ACC112 (cell line): Measurements from ENCODE around the gene MBP.
"Not testable (repeated sequence)": the region's sequence is repeated elsewhere in the genome, so short reads cannot be mapped to it uniquely, and the experiment has no call there.

Experiments
- H2AFZ ChIP-seq: fragments of 200-600 bp; sonication (generic); one replicate; pipeline ENCODE4 v1.6.0; 2017; ENCODE audit warnings: antibody characterized with exemption, low read length; ENCODE audit not compliant: unreplicated experiment
- H3K27ac ChIP-seq: fragments of 200-600 bp; sonication (generic); 2 replicates; pipeline ENCODE4 v1.5.1; 2014; ENCODE audit warnings: low read depth, mild to moderate bottlenecking, antibody characterized with exemption, low read length, moderate library complexity
- H3K27me3 ChIP-seq: fragments of 200-600 bp; sonication (generic); 2 replicates; pipeline ENCODE4 v1.6.1; 2014; ENCODE audit warnings: mild to moderate bottlenecking, antibody characterized with exemption, low read length, moderate library complexity, mixed read lengths; ENCODE audit not compliant: insufficient read depth
- H3K36me3 ChIP-seq: fragments of 200-600 bp; sonication (generic); 2 replicates; pipeline ENCODE4 v1.6.1; 2016; ENCODE audit warnings: mild to moderate bottlenecking, antibody characterized with exemption, low read length, moderate library complexity, mixed read lengths; ENCODE audit not compliant: insufficient read depth
- H3K4me1 ChIP-seq: fragments of 200-600 bp; sonication (generic); one replicate; pipeline ENCODE4 v1.6.1; 2016; ENCODE audit warnings: low read length, mixed read lengths; ENCODE audit not compliant: insufficient read depth, unreplicated experiment, control insufficient read depth
- H3K4me3 ChIP-seq: fragments of 200-600 bp; sonication (generic); 2 replicates; pipeline ENCODE4 v1.5.1; 2014; ENCODE audit warnings: mild to moderate bottlenecking, low read depth, low read length
- H3K79me2 ChIP-seq: fragments of 200-600 bp; sonication (generic); one replicate; pipeline ENCODE4 v1.6.0; 2016; ENCODE audit warnings: low read length; ENCODE audit not compliant: control insufficient read depth, unreplicated experiment, insufficient read depth

Gene MBP

GRCh38 chr18:76972241-76972640, 160.3 kb downstream of the MBP start:
- Histone ChIP-seq H2AFZ (no peak overlapping the region), H3K4me1 (no peaks in the 10 kb centered on the region), H3K4me3 (no peak overlapping the region), H3K27me3 (no peaks in the 10 kb centered on the region), H3K27ac (no peak overlapping the region), H3K36me3 (peaks cover 2% of the 10 kb centered on the region; the same call in 1 of the 2 replicates), H3K79me2 (peaks cover 2% of the 10 kb centered on the region)

GRCh38 chr18:76970770-76971559, 161.6 kb downstream of the MBP start:
- H3K79me2 ChIP-seq, result peaks cover 13% of the 10 kb centered on the region
- no peaks in the 10 kb centered on the region for H3K27me3 ChIP-seq
- H3K27ac ChIP-seq, result no peak overlapping the region
- no peaks in the 10 kb centered on the region for H3K4me1 ChIP-seq
- peaks cover 10% of the 10 kb centered on the region; the same call in 1 of the 2 replicates for H3K36me3 ChIP-seq
- no peak overlapping the region for H3K4me3 ChIP-seq
- H2AFZ ChIP-seq, result no peak overlapping the region

- Histone ChIP-seq H3K27ac (no peak overlapping the region), H3K4me1 (no peaks in the 10 kb centered on the region), H3K27me3 (no peaks in the 10 kb centered on the region), H3K79me2 (peaks cover 18% of the 10 kb centered on the region), H3K4me3 (no peak overlapping the region), H2AFZ (no peak overlapping the region), H3K36me3 (peaks cover 10% of the 10 kb centered on the region; the same call in 1 of the 2 replicates)
Measured at GRCh38 chr18:76967721-76968472, 164.7 kb downstream of the MBP start.

GRCh38 chr18:76967299-76967698, 165.3 kb downstream of the MBP start:
- H3K4me3 ChIP-seq, H3K4me1 ChIP-seq, H3K27ac ChIP-seq, H3K27me3 ChIP-seq, H2AFZ ChIP-seq: not testable (repeated sequence)
- peaks cover 13% of the 10 kb centered on the region; the same call in 1 of the 2 replicates for H3K36me3 ChIP-seq
- H3K79me2 ChIP-seq, result peaks cover 20% of the 10 kb centered on the region

- Histone ChIP-seq H3K79me2 (peaks cover 20% of the 10 kb centered on the region), H3K36me3 (peaks cover 13% of the 10 kb centered on the region; the same call in 1 of the 2 replicates)
- H2AFZ ChIP-seq, H3K27me3 ChIP-seq, H3K4me1 ChIP-seq, H3K27ac ChIP-seq, H3K4me3 ChIP-seq: not testable (repeated sequence)
Measured at GRCh38 chr18:76965555-76966151, 166.9 kb downstream of the MBP start.

- Histone ChIP-seq H3K4me3 (no peak overlapping the region), H3K27ac (no peak overlapping the region)
Measured at GRCh38 chr18:76963936-76964335, 168.6 kb downstream of the MBP start.

GRCh38 chr18:76962851-76963250, 169.7 kb downstream of the MBP start:
- Histone ChIP-seq H3K4me3 (no peak overlapping the region), H3K79me2 (peaks cover 20% of the 10 kb centered on the region), H3K27me3 (no peaks in the 10 kb centered on the region), H3K27ac (no peak overlapping the region), H3K4me1 (no peaks in the 10 kb centered on the region), H3K36me3 (peaks cover 13% of the 10 kb centered on the region; the same call in 1 of the 2 replicates), H2AFZ (no peak overlapping the region)

More at GRCh38 chr18:76963936-76964335, 168.6 kb downstream of the MBP start:
- Histone ChIP-seq H2AFZ (no peak overlapping the region), H3K36me3 (peaks cover 13% of the 10 kb centered on the region; the same call in 1 of the 2 replicates), H3K79me2 (peaks cover 20% of the 10 kb centered on the region), H3K4me1 (no peaks in the 10 kb centered on the region), H3K27me3 (no peaks in the 10 kb centered on the region)

GRCh38 chr18:76960528-76961035, 172.0 kb downstream of the MBP start:
- Histone ChIP-seq H3K27me3 (no peaks in the 10 kb centered on the region), H3K79me2 (peaks cover 3% of the 10 kb centered on the region), H3K36me3 (0 out of 2 replicates have a peak, but pooled peaks cover 3% of the 10 kb centered on the region), H3K27ac (no peak overlapping the region), H2AFZ (no peak overlapping the region), H3K4me1 (no peaks in the 10 kb centered on the region), H3K4me3 (no peak overlapping the region)

GRCh38 chr18:76959605-76960004, 173.0 kb downstream of the MBP start:
- peaks cover 3% of the 10 kb centered on the region for H3K79me2 ChIP-seq
- H3K27ac ChIP-seq, result no peak overlapping the region
- H2AFZ ChIP-seq, result no peak overlapping the region
- 0 out of 2 replicates have a peak, but pooled peaks cover 3% of the 10 kb centered on the region for H3K36me3 ChIP-seq
- H3K27me3 ChIP-seq, result no peaks in the 10 kb centered on the region
- no peak overlapping the region for H3K4me3 ChIP-seq
- no peaks in the 10 kb centered on the region for H3K4me1 ChIP-seq

- Histone ChIP-seq H3K36me3 (0 out of 2 replicates have a peak, but pooled peaks cover 3% of the 10 kb centered on the region), H3K27ac (no peak overlapping the region), H2AFZ (no peak overlapping the region), H3K4me3 (no peak overlapping the region), H3K27me3 (no peaks in the 10 kb centered on the region), H3K4me1 (no peaks in the 10 kb centered on the region), H3K79me2 (peaks cover 3% of the 10 kb centered on the region)
Measured at GRCh38 chr18:76958692-76959341, 173.8 kb downstream of the MBP start.
